CD4-positive, alpha-beta T cell treated with Interleukin-17A for 4 hours (primary cell): ENCODE data around the gene CAMTA1.

Source experiments
- DNase-seq: peaks from one replicate; pipeline ENCODE4 v3.0.0-alpha.2; 2020; ENCODE audit warnings: mixed read lengths

Gene CAMTA1

DNA sequence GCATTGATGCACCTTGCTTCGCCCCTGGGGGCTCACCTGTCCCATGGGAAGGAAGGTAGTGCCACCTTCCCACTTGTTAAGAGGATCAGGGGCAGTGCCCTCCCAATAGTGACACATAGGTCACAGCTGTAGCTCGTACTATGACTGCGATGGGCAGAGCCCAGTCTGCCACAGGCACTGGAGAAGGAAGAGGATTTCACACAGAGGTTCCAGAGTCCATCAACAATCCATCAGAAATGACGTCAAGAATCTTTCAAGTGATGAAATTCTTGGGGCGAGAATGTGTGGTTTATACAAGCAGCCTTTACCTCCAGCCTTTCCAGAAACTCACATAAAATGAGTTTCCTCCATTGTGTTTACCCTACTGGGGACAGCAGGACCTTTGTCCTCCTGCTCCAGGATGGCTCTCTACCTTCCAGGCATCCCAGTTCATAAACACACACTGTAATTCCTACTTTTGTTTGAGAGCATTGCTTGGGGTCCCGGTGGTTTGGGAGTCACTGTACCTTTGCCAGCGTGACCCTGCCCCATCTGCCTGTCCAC lies 725.2 kb downstream of the CAMTA1 start:
- no peak for DNase-seq

DNA sequence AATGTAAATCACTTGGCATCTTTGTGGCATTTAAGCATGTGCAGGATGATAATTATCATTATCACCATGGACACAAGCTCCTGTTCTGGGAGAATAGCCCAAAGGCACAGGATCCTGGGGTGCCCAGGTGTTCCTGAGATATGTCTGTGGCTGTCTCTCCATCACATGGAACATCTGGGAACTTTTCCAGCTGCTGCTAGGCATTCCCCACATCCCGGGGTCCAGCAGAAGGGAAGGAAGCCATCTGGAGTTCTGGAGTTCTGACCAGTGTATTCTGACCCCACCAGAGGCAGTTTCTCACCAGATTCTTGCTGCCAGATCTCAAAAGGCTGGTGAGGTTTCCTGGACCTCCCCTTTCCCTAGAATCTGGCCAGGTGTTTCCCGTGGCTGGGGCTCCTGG lies 726.1 kb downstream of the CAMTA1 start:
- DNase-seq, result no peak

DNA sequence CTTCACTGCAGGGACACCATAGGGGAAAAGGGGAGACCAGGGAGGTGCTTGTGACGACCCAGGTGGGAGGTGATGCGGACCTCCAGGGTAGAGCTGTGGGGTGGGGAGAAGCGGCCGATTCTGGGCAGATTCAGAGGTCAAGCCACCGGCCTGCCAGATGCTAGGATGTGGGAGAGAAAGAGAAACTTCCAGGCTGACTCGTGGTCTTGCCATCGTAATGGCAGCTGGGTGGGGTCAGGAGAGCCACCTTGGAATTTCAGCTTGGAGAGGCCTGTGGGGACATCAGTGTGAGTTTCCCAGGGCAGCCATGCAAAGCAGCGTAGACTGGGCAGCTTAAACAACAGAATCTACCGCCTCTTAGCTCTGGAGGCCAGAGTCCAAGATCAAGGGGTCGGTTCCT lies 727.8 kb downstream of the CAMTA1 start:
- DNase-seq, result no peak

DNA sequence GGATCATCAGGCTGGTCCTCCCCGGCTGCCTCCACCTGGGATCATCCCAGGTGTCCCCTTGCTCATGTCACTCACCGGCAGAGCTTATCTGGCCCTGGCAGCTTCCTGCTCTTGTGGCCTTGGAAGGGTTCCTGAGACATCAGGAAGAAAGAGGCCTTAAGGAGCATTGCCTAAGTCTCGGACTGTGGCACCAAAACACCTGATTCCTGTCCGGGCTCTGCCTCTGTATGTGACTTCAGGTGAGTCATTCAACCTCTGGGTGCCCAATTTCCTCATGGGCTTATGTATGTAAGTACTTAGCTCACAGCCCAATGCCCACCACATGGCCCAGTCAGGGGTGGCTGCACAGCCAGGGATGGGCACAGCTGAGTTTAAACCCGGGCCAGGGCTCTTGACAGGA lies 729.9 kb downstream of the CAMTA1 start:
- no peak for DNase-seq

DNA sequence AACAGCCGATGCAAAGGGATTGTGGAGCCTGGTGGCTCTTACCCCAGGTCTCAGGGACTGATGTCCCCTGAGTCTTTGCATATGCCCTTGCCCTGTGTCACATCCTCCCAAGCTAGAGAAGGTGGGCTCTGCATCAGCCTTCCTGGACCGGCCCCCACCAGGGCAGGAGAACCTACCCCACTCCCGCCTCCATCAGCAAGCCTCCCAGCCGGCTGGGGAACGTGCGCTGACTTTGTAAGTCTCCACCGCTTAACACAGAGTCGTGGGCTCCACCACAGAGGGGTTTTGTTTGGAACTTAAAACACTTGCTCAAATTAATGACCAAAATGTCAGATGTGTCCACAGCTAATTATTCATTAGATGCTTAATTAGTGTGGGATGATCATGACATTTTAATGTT lies 730.6 kb downstream of the CAMTA1 start:
- no peak for DNase-seq

DNA sequence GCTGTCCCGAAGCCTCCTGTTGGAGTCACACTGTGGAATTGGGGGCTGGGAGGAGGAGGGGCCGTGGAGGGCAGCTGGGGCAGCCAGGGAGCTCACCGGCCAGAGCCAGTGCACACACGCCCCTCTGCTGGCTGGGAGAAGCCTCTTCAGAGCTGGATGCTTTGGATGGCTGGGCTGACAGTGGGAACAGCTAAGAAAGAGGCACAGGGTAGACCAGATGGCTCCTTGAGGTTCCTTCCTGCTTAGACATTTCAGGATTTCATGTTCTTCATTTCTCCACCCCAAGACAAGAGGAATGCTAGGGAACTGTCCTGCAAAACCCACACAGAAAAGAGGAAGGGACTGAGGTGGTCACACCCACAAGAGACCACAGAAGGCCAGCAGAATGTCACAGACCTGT lies 731.1 kb downstream of the CAMTA1 start:
- DNase-seq, result no peak

DNA sequence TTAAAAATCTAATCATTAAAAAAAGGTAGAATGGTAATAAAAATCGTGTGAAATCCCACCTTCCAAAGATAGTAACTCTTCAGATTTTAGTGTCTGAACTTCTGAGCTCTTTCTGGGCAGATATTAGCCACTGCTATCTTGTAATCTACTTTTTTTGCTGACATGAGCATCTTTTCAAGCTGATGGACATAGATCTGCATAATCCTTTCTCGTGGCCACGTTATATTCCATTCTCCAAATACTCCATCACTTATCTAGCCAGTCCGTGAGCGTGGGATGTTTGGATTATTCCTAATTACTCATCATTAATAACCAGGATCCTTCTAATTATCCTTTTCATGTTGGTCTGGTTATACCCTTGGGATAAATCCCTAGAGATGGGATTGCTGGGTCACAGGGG lies 731.7 kb downstream of the CAMTA1 start:
- no peak for DNase-seq

DNA sequence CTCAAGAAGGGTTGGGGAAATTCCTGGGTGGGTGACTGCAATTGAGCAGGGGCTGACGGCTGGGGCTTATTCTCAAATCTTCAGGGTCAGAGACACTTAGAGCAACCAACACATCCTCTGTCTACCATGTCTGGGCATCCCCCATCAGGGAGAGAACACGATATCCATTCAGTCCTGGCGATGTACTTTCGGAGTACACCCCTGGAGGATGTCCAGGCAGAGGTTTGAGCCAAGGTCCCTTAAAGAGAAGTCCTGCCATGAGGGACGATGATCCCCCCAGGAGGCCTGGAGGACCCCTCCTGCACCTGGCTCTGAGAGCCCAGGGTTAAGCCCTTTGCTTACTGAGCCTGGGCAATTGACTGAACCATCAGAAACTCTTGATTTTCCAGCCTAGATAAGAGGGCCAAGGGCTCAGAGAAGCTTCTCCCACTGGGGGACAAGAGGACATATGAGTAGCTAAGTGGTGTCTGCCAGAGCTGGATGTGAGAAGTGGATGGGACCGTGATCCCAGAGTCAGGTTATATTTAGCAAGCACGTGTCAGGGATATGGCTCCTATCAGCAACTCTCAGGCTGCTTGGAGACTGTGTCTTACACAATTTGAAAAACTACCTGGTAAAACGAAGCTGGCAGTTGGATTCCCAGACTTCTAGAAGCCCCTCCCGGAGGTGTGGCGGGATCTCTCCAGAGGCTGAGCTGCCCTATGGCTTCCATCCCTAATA lies 732.5 kb downstream of the CAMTA1 start:
- no peak for DNase-seq

DNA sequence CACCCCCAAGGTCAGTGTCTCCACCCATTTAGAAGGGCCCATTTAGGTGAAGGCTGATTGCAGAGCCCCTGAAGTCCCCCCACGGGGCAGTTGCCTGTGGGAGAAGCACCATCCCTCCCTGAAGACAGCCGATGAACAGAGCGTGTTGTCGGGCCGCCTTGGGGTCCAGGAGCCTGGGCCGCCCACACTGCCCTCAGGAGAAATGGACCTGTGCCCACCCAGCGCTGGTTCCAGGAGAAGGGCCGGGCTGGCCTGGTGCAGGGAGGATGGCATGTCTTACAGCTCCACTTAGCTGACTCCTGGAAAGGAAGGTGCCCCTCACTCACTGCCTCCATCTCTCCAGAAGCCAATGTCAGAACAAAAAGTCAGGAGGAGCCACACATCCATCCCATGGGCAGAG lies 733.2 kb downstream of the CAMTA1 start:
- no peak for DNase-seq

DNA sequence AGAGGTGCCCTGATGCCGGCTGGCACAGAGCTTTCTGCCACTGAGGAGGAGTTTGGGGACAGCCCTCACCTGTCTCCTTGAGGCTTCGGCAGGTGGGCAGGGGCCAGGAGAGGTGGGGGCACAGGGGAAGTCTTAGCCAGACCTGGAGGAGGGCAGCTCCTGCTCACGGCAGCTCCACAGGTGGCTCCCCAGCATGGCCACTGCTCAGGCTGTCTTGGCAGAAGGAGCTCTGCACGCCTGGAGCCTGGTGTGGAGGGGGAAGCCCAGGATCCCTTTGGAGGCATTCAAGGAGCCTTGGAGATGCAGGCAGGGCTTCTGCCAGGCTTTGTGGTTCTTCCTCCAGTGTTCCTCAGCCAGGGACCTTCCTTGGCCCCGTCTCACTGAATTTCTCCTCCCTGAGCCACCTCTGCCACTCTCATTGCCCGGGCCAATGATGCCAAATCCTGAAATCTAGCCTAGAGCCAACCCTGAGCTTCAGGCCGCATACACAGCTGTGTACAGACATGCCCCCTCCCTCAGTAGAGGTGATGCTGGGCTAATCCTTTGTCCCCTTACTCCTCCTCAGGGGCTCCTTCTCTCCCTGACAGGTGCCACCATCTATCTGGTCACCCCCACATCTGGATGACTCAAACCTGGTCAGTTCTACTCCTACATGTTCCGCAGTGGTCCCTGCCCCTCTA lies 734.1 kb downstream of the CAMTA1 start:
- DNase-seq, result no peak

DNA sequence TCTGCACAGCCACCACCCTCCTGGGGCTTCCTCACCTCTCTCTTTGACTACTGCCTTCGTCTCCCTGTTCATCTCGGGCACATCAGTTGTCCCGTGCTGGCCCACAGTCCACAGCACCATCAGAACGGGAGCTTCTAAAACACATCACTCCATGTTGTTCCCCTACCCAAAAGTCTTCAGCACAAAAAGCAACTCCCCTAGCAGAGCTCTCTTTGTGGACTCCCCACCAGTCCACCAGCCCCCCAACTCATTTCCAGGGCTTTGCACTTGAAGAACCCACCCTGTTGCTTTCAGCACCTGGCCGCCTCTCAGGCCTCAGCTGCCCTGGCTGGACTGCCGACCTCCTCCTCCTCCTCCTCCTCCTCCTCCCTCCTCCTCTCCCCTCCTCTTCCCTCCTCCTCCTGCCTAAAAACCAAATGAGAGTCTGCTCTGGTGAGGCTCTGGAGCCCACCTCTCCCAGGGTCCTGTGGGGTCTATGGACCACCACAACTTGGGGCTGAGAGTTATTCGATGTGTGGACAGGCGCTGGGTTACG lies 734.7 kb downstream of the CAMTA1 start:
- DNase-seq, result no peak

DNA sequence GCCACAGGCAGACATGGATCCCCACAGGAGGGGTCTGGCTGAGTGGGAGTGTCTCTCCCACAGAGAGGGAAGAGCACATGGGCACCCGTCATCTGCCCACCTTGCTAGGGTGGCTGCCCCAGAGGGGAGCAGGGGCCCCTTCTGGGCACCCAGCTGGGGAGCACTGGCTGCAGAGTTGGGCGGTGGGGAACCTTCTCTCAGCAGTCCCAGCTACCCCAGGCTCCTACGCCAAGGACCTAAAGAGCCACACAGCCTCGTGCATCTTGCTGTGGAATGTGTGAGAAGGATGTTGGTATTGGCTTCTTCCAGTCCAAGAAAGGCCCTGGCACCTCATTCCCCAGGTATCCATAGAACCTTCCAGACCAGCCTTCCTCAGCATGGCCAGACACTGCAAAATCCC lies 735.2 kb downstream of the CAMTA1 start:
- no peak for DNase-seq

DNA sequence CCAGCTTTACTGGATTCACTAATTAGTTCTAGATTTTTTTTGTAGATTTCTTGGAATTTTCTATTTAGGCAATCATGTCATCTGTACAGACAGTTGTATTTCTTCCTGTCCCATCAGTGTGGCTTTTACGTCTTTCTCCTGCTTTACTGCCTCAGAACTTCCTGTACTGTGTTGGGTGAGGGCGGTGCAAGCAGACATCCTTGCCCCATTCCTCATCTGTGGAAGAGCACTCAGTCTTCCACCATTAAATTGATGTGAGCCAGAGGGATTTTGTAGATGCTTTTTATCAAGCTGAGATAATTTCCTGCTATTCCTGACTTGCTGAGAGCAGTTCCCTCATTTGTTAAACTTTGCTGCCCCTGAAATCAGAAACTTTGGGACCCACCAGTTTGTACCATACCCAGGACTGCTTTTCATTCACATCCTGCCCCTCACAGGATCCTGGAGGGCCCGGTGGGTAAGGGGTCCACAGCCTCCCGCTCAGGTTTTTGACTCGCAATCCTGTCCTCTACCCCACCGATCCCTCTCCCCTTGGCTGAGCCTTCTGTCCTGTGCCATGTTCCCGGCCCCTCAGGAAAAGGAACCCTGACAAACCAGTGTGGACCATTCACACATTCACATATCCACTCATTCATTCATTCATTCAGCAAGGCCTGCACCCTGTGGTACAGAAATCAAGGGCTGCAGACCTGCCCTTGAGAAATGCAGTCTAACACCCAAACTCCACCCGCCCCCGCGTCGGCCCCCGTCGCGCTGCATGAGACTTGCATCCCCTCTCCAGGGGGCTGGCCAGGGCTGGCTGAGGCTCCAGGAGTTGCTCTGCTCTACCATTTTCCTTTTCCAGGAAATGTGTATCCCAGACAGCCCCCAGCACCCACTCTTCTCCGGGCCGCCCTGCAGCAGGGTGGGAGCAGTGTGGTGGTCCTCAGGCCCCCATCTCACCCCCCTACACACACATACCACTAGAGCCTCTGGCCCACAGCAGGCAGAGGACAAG lies 739.4 kb downstream of the CAMTA1 start:
- DNase-seq, result no peak

DNA sequence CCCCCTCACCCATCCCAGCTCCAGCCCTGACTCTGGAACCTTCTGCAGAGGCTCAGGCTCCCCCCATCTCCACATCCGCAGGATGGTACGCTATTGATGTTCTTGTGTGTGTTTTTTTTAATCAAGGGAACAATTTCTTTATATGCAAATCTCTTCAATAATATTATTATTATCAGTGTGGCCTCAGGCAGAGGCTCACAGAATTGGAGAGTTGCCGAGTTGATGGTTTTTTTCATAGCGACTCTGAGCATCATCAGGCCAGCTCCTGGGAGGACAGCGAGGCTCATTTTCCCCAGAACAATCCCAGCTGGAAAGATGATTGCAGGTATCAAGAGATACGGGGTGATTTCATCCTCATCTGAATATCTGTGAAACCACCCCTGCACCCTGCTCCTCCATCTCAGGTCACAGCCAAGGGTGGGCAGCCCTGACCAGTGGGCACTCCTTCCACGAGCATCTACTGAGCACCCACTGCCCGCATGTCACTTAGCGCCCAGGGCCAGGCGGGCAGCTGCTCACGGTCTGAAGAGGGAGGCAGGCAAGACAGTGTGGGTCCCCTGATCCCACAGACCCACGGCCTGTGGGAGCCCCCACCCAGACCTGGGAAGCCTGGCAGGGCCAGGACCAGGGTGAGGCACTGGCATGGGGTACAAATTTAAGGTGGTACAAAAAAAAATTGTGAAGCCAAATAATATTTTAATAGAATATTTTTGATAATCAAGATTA lies 740.2 kb downstream of the CAMTA1 start:
- DNase-seq, result no peak

DNA sequence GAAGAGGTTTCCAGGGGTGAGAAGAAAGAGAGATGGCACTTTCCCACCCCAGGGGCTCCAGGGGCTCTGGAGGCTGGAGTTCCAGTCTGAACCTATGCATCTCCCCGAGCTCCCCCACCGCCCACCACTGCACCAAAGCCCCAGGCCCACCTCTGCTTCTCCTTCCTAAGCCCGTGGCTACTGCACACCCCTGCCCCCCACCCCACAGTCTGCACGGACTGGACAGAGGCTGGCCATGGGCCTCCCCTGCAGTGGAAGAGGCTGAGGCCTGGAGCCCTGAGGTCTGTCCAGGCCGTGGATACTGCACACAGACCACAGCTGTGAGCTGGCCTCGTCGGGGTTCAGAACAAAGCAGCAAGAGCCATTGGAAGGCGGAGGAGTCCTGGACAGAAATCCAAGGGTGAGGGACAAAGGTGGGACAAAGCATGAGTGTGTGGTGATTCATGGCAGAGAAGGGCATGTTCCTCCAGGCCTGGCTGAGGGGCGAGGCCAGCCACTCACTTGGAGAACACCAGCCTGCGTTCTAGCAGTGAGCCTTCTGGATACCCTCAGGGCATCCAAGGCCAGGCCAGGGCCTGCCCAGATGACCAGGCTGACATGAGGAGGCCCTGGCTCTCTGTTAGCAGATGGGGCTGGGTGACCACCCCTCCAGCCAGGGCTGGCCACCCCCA lies 741.1 kb downstream of the CAMTA1 start:
- no peak for DNase-seq

DNA sequence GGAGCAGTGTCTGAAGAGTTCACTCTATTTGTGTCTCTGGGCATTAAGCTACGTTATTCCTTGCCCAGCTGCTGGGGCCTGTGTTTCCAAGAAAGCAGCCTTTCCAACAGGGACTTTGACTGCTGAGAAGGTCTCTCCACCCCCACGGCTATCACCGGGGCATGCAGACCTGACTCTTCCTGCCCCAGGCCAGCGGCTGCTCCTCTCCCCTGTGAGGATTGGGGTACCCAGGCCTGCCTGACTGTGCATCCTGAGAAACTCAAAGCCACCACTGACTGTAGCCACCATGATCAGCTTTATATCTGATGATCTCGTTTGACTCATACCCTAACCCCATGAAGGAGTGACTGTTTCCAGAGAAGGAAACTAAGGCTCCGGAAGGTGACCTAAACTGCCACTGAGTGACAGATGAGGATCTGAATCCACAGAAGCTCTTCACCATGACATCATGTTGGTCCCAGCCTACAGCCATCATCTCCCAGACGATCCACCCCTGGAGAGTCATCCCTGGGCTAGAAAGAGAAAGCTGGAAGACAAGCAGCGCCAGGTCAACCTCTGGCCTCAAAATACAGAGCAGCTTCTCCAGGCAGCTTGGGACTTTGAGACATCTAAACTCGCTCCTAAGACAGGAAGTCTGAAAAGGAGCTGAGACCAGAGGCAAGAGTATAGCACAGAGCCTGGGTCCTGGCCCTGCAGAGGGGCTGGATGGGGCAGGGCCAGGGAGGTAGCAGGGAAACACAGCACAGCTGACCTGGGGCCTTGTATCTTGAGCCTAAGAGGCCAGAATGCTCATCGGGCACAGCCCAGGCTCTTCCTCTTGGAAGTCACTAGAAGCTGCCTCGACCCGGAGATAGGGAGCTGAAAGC lies 741.8 kb downstream of the CAMTA1 start:
- DNase-seq, result no peak

DNA sequence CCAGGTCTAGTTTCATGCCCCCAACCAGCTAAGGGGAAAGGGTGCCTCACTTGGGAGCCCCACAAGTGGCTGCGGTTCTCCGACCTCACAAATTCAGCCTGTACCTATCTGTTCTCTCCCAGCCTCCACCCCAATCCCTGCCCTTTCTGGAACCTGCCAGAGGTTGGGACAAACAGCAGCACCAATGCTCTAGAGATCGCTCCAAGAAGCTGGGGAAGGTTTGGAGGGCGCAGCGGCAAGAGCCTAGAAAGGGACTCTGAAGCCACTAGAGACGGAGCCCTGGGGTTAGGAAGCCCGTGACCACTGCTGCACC lies 742.4 kb downstream of the CAMTA1 start:
- DNase-seq, result no peak

DNA sequence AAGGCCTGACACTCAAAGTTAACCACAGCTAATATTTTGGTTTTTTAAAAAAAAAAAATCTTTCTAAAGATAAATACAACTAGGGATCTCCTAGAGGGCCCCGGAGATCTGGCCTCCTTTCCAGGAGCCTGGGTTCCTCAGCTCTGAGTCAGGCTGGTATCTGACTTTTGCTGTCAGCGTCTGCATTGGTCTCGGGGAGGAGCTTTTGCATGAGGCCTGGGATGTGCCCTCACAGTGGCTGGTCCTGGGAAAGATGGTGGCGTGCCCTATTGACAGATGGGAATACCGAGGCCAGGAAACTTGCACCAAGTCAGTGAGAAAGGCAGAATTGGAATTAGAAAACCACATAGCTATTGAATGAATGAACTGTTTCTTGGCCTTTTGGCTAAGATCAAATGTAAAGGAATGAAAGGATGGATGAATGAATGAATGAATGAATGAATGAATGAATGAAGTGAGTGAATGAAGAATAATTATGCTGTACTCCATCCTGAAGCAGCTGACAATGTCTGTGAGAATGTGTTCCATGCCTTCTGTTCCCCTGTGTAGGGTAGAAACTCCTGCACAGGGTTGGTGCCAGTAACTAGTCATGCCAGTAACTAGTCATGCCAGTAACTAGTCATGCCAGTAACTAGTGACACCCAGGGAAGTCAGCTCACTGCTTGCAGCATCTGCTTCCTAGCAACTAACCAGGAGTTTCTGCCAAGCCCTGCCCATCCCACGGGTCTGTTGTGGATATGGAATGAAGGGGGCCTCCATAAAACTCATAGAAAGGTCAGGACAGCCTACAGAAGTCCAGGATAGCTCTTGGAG lies 743.3 kb downstream of the CAMTA1 start:
- no peak for DNase-seq

DNA sequence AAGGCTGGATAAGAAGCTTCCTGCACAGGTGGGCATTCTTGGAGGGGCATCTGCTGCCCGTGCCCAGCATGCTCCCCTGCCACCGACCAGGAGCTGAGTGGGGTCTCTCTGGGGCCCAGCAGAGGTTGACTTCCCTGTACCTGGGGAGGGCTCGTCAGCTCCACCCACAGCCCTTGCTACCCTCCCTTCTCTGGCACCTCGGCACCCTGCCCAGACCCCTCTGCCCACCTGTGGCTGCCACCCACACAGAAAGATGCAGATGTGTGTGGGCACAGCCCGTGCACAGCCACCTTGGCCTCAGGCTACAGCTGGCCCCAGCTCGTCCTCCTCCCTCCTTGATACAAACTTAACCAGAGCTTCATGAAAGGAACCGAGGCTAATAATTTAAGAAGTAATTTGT lies 744.7 kb downstream of the CAMTA1 start:
- no peak for DNase-seq
